SK-N-SH (cell line): ENCODE results near the gene ARHGAP4. TPM values are rescaled to one million over a fixed set of nuclear protein-coding genes. Genes with fewer than 3 reads are reported as not detected.

Experiments used
- CTCF ChIA-PET: fragments of 300-600, 350-600 bp; formaldehyde crosslinking; extraction: SDS; loops from one replicate; lab custom pipeline; 2021; lab: Yijun Ruan, JAX
- POLR2A ChIA-PET: fragments of 350-600 bp; sonication (Branson Sonifier 250); formaldehyde crosslinking; extraction: SDS; loops from one replicate; lab custom pipeline; 2020; ENCODE audit warnings: antibody characterized with exemption, inconsistent platforms; lab: Yijun Ruan, JAX
- DNase-seq: peaks from one replicate; pipeline ENCODE4 v3.0.0; 2012
- H2AFZ ChIP-seq: fragments of 200-600 bp; sonication (generic); 2 replicates; pipeline ENCODE4 v1.8.1; 2016; ENCODE audit warnings: antibody characterized with exemption, mild to moderate bottlenecking, low read depth
- H3F3A ChIP-seq: fragments of 200-600 bp; sonication (generic); replicated peaks from 2 replicates; pipeline ENCODE3; 2016; ENCODE audit warnings: antibody characterized with exemption, mild to moderate bottlenecking; ENCODE audit not compliant: insufficient read depth
- H3K27ac ChIP-seq, 2 experiments: fragments of 200-500 bp in 1 of 2; fragments of 200-600 bp in 1 of 2; sonication (Bioruptor generic) in 1 of 2; sonication (generic), shearing (Covaris generic) in 1 of 2; 2 replicates each; pipeline versions ENCODE4 v1.5.1 to v1.6.1; 2014 to 2016; ENCODE audit warnings: low read depth in 2 of 2, inconsistent platforms in 1 of 2, low read length in 1 of 2, mild to moderate bottlenecking in 1 of 2, mixed read lengths in 1 of 2
- H3K27me3 ChIP-seq: fragments of 200-600 bp; sonication (generic), shearing (Covaris generic); 2 replicates; pipeline ENCODE4 v1.6.1; 2016; ENCODE audit warnings: mixed run types; ENCODE audit not compliant: insufficient read depth
- H3K36me3 ChIP-seq, 2 experiments: fragments of 200-500 bp in 1 of 2; fragments of 200-600 bp in 1 of 2; sonication (Bioruptor generic) in 1 of 2; sonication (generic) in 1 of 2; replicated peaks in 1 of 2; 2 replicates each; pipeline versions ENCODE3 to v1.5.1; 2014 to 2016; ENCODE audit warnings: low read length in 1 of 2, mild to moderate bottlenecking in 1 of 2; ENCODE audit not compliant: insufficient read depth in 2 of 2, control insufficient read depth in 1 of 2
- H3K4me1 ChIP-seq, 2 experiments: fragments of 200-500 bp in 1 of 2; fragments of 200-600 bp in 1 of 2; sonication (Bioruptor generic) in 1 of 2; sonication (generic), shearing (Covaris generic) in 1 of 2; 2 replicates each; pipeline versions ENCODE4 v1.5.1 to v1.6.1; 2014 to 2016; ENCODE audit warnings: low read depth in 1 of 2, low read length in 1 of 2, mixed run types in 1 of 2; ENCODE audit not compliant: insufficient read depth in 2 of 2, control insufficient read depth in 1 of 2
- H3K4me2 ChIP-seq: fragments of 200-600 bp; sonication (generic), shearing (Covaris generic); 2 replicates; pipeline ENCODE4 v1.6.1; 2017; ENCODE audit warnings: mixed run types
- H3K4me3 ChIP-seq, 2 experiments: fragments of 200-500 bp in 1 of 2; fragments of 200-600 bp in 1 of 2; sonication (Bioruptor generic) in 1 of 2; sonication (generic), shearing (Covaris generic) in 1 of 2; 2 replicates each; pipeline versions ENCODE4 v1.5.1 to v1.8.1; 2014 to 2016; ENCODE audit warnings: low read depth in 2 of 2, inconsistent platforms in 1 of 2, low read length in 1 of 2, mild to moderate bottlenecking in 1 of 2, mixed read lengths in 1 of 2, moderate library complexity in 1 of 2
- H3K79me2 ChIP-seq: fragments of 200-600 bp; sonication (generic); 2 replicates; pipeline ENCODE4 v1.8.1; 2017; ENCODE audit warnings: mild to moderate bottlenecking; ENCODE audit not compliant: insufficient read depth
- H3K9ac ChIP-seq: fragments of 200-600 bp; sonication (generic); 2 replicates; pipeline ENCODE4 v1.6.1; 2017; ENCODE audit warnings: mixed run types
- H3K9me2 ChIP-seq: fragments of 200-600 bp; sonication (generic); 2 replicates; pipeline ENCODE4 v1.6.1; 2017; ENCODE audit warnings: mixed run types
- H3K9me3 ChIP-seq: fragments of 200-600 bp; sonication (generic); 2 replicates; pipeline ENCODE4 v1.6.1; 2017; ENCODE audit warnings: mixed run types, mild to moderate bottlenecking, moderate library complexity
- H4K20me1 ChIP-seq: fragments of 200-600 bp; sonication (generic); 2 replicates; pipeline ENCODE4 v1.6.1; 2017; ENCODE audit warnings: mild to moderate bottlenecking, mixed run types; ENCODE audit not compliant: insufficient read depth
- MXI1 ChIP-seq: IDR thresholded peaks from 2 replicates; pipeline ENCODE4 v1.6.1; 2012; ENCODE audit warnings: mild to moderate bottlenecking, low read depth, low read length, improper control_type of control experiment
- REST ChIP-seq: IDR thresholded peaks from 2 replicates; pipeline ENCODE4 v1.6.1; 2012; ENCODE audit warnings: mild to moderate bottlenecking, low read depth, low read length, moderate library complexity
- RFX5 ChIP-seq: IDR thresholded peaks from 2 replicates; pipeline ENCODE4 v1.6.1; 2012; ENCODE audit warnings: mild to moderate bottlenecking, improper control_type of control experiment, low read length
- SMC3 ChIP-seq: IDR thresholded peaks from 2 replicates; pipeline ENCODE4 v1.6.1; 2012; ENCODE audit warnings: low read depth, low read length, improper control_type of control experiment
- YY1 ChIP-seq: IDR thresholded peaks from 2 replicates; pipeline ENCODE4 v1.4.0; 2012; ENCODE audit warnings: low read depth, mild to moderate bottlenecking
- ZBTB33 ChIP-seq: IDR thresholded peaks from 2 replicates; pipeline ENCODE4 v1.4.0; 2012; ENCODE audit warnings: low read depth, borderline replicate concordance
- WGBS: methylation state at CpG from one replicate; pipeline ENCODE4 v1.1.6; 2017; ENCODE audit warnings: low lambda C conversion rate; 5-methylcytosine and 5-hydroxymethylcytosine counted together
- polyA plus RNA-seq, 3 experiments: library from polyadenylated mRNA; depleted of rRNA; stranded (reverse); fragments of >200 nt; gene quantifications; 2 replicates each; pipeline ENCODE4 v1.2.3, GENCODE V29; 2012
- TF ChIP-seq, protein P1 (sequence below): fragments of 150-350 bp; IDR thresholded peaks from 2 replicates; pipeline ENCODE4 v1.6.1; 2017; ENCODE audit warnings: antibody characterized with exemption, low read length, low read depth, borderline replicate concordance
- TF ChIP-seq, protein P2 (sequence below): IDR thresholded peaks from 2 replicates; pipeline ENCODE4; 2012
- TF ChIP-seq, protein P3 (sequence below): fragments of 150-350 bp; IDR thresholded peaks from 2 replicates; pipeline ENCODE4 v1.6.1; 2016; ENCODE audit warnings: mild to moderate bottlenecking, low read depth, low read length

Gene ARHGAP4
- polyA plus RNA-seq, 1 of the 3 experiments (the other 2 are of a cell fraction): 1.6 TPM

GRCh38 chrX:153948847-153949805 is 23.1 kb upstream of the ARHGAP4 start:
- no peak overlapping the region for H3K4me3 ChIP-seq
- H4K20me1 ChIP-seq: peaks cover 14% of the 10 kb centered on the region; the same call in 1 of the 2 replicates
- peaks cover 19% of the 10 kb centered on the region for H3F3A ChIP-seq
- TF ChIP-seq YY1 (no peak), RFX5 (no peak), REST (no peak), SMC3 (no peak), ZBTB33 (no peak), MXI1 (no peak)
- TF ChIP-seq, protein P1, sequence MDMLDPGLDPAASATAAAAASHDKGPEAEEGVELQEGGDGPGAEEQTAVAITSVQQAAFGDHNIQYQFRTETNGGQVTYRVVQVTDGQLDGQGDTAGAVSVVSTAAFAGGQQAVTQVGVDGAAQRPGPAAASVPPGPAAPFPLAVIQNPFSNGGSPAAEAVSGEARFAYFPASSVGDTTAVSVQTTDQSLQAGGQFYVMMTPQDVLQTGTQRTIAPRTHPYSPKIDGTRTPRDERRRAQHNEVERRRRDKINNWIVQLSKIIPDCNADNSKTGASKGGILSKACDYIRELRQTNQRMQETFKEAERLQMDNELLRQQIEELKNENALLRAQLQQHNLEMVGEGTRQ: no peak
- TF ChIP-seq, protein P2, sequence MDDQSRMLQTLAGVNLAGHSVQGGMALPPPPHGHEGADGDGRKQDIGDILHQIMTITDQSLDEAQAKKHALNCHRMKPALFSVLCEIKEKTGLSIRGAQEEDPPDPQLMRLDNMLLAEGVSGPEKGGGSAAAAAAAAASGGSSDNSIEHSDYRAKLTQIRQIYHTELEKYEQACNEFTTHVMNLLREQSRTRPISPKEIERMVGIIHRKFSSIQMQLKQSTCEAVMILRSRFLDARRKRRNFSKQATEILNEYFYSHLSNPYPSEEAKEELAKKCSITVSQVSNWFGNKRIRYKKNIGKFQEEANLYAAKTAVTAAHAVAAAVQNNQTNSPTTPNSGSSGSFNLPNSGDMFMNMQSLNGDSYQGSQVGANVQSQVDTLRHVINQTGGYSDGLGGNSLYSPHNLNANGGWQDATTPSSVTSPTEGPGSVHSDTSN: no peak
- TF ChIP-seq, protein P3, sequence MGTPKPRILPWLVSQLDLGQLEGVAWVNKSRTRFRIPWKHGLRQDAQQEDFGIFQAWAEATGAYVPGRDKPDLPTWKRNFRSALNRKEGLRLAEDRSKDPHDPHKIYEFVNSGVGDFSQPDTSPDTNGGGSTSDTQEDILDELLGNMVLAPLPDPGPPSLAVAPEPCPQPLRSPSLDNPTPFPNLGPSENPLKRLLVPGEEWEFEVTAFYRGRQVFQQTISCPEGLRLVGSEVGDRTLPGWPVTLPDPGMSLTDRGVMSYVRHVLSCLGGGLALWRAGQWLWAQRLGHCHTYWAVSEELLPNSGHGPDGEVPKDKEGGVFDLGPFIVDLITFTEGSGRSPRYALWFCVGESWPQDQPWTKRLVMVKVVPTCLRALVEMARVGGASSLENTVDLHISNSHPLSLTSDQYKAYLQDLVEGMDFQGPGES: no peak
- POLR2A ChIA-PET: no interaction called here
- no peaks in the 10 kb centered on the region for H3K9me3 ChIP-seq
- DNase-seq: no peak
- peaks cover 0 to 2% of the 10 kb centered on the region in 2 experiments; a peak in 1 of 4 replicates for H3K4me1 ChIP-seq
- no peak overlapping the region for H2AFZ ChIP-seq
- H3K27me3 ChIP-seq: no peaks in the 10 kb centered on the region
- H3K4me2 ChIP-seq: no peak overlapping the region
- H3K9ac ChIP-seq: no peak overlapping the region
- H3K27ac ChIP-seq: no peak overlapping the region
- CTCF ChIA-PET: interaction anchor here (1.1 to 11.8 kb wide), 10 partner anchors 9 to 991 kb away, joined by 3 to 271 read pairs (median 4); partner anchors contain the start of genes ARHGAP4, HCFC1, NAA10 and PLXNB3
- H3K36me3 ChIP-seq: peaks cover 13 to 65% of the 10 kb centered on the region in 2 experiments
- H3K79me2 ChIP-seq: no peaks in the 10 kb centered on the region
- no peaks in the 10 kb centered on the region for H3K9me2 ChIP-seq
- WGBS: 95% methylated on average over 24 of the region's 30 CpGs
